Heart right ventricle (tissue), 16 donors: ENCODE data around the gene PCBP3. TPM values are rescaled to one million over a fixed set of nuclear protein-coding genes. Genes with fewer than 3 reads are reported as not detected.
A peak's percentile ranks its signal among the peaks of the same experiment; 100 is the strongest.

Source experiments
- ATAC-seq, 8 donors: fragments of 200-7000 bp; cut with Tn5 transposase; one replicate each; pipeline ENCODE4 v1.9.1; 2020; ENCODE audit warnings: mild to moderate bottlenecking in 8 of 8, moderate library complexity in 8 of 8, moderate number of reproducible peaks in 1 of 8
- DNase-seq, 2 donors: peaks; one replicate each; pipeline ENCODE4 v3.0.0-alpha.2; 2020
- H3K27ac ChIP-seq, 10 donors: fragments of 200-600 bp; sonication (generic) in 2 of 10; one replicate each; pipeline versions ENCODE4 v1.5.0 to v1.8.0; 2020 to 2022; ENCODE audit warnings: mild to moderate bottlenecking in 3 of 10
- H3K27me3 ChIP-seq, 7 donors: fragments of 200-600 bp; one replicate each; pipeline ENCODE4 v1.8.0; 2021 to 2022; ENCODE audit warnings: mild to moderate bottlenecking in 2 of 7
- H3K36me3 ChIP-seq, 9 donors: fragments of 200-600 bp; sonication (generic) in 1 of 9; one replicate each; pipeline versions ENCODE4 v1.5.0 to v1.8.0; 2020 to 2022; ENCODE audit warnings: mild to moderate bottlenecking in 2 of 9
- H3K4me1 ChIP-seq, 9 donors: fragments of 200-600 bp; sonication (generic) in 1 of 9; one replicate each; pipeline versions ENCODE4 v1.5.0 to v1.8.0; 2020 to 2022; ENCODE audit warnings: mild to moderate bottlenecking in 4 of 9
- H3K4me3 ChIP-seq, 10 donors: fragments of 200-600 bp; sonication (generic) in 2 of 10; one replicate each; pipeline versions ENCODE4 v1.5.0 to v1.8.0; 2020 to 2022; ENCODE audit warnings: mild to moderate bottlenecking in 7 of 10, moderate library complexity in 2 of 10
- H3K9me3 ChIP-seq, 11 donors: fragments of 200-600 bp in 10 of 11; sonication (generic) in 2 of 11; one replicate each; pipeline versions ENCODE4 v1.5.0 to v1.8.0; 2013 to 2022; ENCODE audit warnings: mild to moderate bottlenecking in 2 of 11, control low read depth in 1 of 11, moderate library complexity in 1 of 11
- CTCF ChIP-seq, 9 donors: fragments of 200-600 bp; sonication (generic) in 2 of 9; IDR thresholded peaks; one replicate each; pipeline versions ENCODE4 v1.5.0 to v1.8.0; 2021 to 2022; ENCODE audit warnings: antibody characterized with exemption in 9 of 9, mild to moderate bottlenecking in 5 of 9, moderate library complexity in 1 of 9
- WGBS, 2 donors: extraction: QIAGEN DNeasy Blood & Tissue Kit; methylation state at CpG; one replicate each; pipeline ENCODE4 v1.1.7; 2013; ENCODE audit warnings: inconsistent platforms in 1 of 2; 5-methylcytosine and 5-hydroxymethylcytosine counted together
- intact Hi-C, 10 donors: fragments of 100-400 bp; cut with DNase I; formaldehyde crosslinking; loops; one replicate each; pipeline versions ENCODE4 v1.11.1 to v1.14.2; 2022
- polyA plus RNA-seq, 2 donors: library from polyadenylated mRNA; stranded (reverse); fragments of 200-250 nt; gene quantifications; one replicate each; pipeline ENCODE4 v1.2.3, GENCODE V29; 2013
- total RNA-seq, 10 donors: library from RNA; stranded (reverse); fragmentation: NEBNext Ultra II Directional in 3 of 10; extraction: Animal tissue kit (Norgen Biotek cat#: 25700) in 3 of 10; gene quantifications; one replicate each; pipeline versions ENCODE4 v1.2.1 to v1.2.4, GENCODE V29; 2021 to 2023
- donor health status: Arrhythmogenic right ventricular cardiomyopathy.
- donor health status: ischemic (EF 13 %, LVEDD 7.1; RV severe dilation, severe dysfunction).
- donor health status: healthy with polysubstance abuse.
- donor health status: DM: no; HTN: yes; CAD: no.
- donor health status: DM: no; HTN: no; CAD: no.
- donor health status: ischemic (EF 25% LVEDD 6.9; RV normal size, moderate dysfunction).
- donor health status: ischemic (EF 25% LVEDD 5.7; RV mildly dilated, moderate dysfunction).
- donor health status: healthy.
- donor health status: DM: yes; HTN: yes; CAD: no.
- donor health status: Ischemic cardiomyopathy.
- donor health status: ischemic (EF 35%, LVEDD 5.7; RV mildly dilated, moderate dysfunction).
- donor health status: nonischemic (EF 11% LVEDD 7.7; RV severe dilation, severe dysfunction).
- donor health status: DM: yes; HTN: yes; CAD: no.
- donor health status: PGD.
- donor health status: ischemic (EF 29% LVEDD 5.4; RV normal size, mild dysfunction).
- donor health status: nonischemic (EF 23%, LVEDD 6.1; RV moderate dilation, normal function).

Gene PCBP3
- total and polyA plus RNA-seq, 12 donors = 0.25 to 11.3 (median 1.2) TPM

DNA sequence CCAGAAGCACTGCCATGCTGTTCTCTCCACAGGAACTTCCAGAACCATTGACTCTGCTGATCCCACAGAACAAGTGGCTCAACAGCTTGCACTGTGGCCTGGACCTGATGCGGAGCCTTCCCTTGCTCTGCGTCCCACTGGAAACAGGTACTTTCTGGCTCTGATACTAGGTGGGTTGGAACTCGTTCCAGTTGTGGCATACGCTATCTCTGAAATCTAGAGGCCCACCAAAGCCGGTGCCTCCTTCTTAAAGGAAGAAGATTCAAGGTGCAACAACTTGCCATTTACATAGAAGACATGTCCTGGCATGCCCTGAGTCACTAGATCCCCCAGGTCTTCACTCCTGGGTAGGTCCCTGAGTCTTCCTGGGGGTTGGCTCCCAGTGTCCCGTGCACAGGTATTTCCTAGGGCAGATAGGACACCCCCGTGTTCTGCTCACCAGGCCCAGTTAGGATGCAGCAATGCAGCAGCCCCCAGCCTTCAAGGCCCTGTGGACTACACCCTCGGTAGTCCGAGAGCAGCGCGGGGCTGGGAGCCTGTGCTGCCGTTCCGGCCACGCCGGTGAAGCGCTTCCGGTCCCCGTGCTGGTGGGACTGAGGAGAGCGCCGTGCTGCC lies 10.8 kb upstream of the PCBP3 start:
- DNase-seq (no peak), ATAC-seq (no peak)
- Histone ChIP-seq H3K9me3 (no peaks in the 10 kb centered on the region), H3K27ac (no peak overlapping the region), H3K4me1 (peaks cover 0 to 5% (median 0%) of the 10 kb centered on the region in 9 donors), H3K36me3 (no peaks in the 10 kb centered on the region), H3K27me3 (peaks cover 0 to 15% (median 0%) of the 10 kb centered on the region in 7 donors), H3K4me3 (no peak overlapping the region)
- TF ChIP-seq CTCF (IDR thresholded peaks at IDR 0.05) = no peak
- 93 to 95% methylated on average over 20 of the region's 20 CpGs for WGBS, 2 donors
- intact Hi-C loops = no loop called here

GRCh38 chr21:45634511-45635183 lies 8.9 kb upstream of the PCBP3 start:
- WGBS, 2 donors = 51 to 63% methylated on average over 18 of the region's 18 CpGs
- Histone ChIP-seq H3K27ac (no peak overlapping the region), H3K4me3 (no peak overlapping the region), H3K9me3 (no peaks in the 10 kb centered on the region), H3K36me3 (no peaks in the 10 kb centered on the region), H3K4me1 (peaks cover 0 to 11% (median 0%) of the 10 kb centered on the region in 9 donors), H3K27me3 (peaks cover 0 to 9% (median 0%) of the 10 kb centered on the region in 7 donors)
- intact Hi-C loops = no loop called here
- ATAC-seq (peak in 1 of 8 donors; percentile 34), DNase-seq (no peak)
- TF ChIP-seq CTCF (IDR thresholded peaks at IDR 0.05) = no peak

DNA sequence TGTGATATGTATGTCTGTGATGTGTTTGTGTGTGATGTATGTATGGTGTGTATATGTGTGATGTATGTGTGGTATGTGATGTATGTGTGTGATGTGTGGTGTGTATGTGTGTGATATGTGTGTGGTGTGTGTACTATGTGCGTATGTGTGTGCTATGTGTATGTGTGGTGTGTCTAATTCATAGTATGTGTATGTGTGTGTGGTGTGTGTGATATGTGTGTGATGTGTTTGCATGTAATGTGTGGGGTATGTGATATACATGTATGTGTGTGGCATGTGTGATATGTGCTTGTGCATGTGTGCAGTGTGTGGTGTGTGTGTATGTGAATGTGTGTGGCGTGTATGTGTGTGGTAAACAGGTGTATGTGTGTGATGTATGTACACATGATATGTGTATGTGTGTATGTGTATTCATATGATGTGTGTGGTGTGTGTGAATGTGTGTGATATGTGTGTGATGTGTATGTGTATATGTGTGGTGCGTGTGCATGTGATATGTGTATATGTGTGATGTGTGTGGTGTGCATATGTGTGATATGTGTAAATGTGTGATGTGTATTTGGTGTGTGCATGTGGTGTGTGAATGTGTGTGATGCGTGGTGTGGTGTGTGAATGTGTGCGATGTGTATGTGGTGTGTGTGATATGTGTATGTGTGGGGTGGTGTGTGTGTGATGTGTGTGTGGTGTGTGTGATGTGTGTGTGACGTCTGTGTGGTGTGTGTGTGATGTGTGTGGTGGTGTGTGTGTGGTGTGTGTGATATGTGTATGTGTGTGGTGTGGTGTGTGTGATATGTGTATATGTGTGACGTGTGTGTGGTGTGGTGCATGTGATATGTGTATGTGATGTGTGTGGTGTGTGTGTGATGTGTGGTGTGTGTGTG lies 8.0 kb upstream of the PCBP3 start:
- no peak overlapping the region for H3K4me3 ChIP-seq
- intact Hi-C loops = no loop called here
- no peak overlapping the region for H3K27ac ChIP-seq
- no peak for TF ChIP-seq CTCF (IDR thresholded peaks at IDR 0.05)
- H3K27me3 ChIP-seq = peaks cover 0 to 6% (median 0%) of the 10 kb centered on the region in 7 donors
- DNase-seq (no peak), ATAC-seq (no peak)
- H3K4me1 ChIP-seq = peaks cover 0 to 17% (median 0%) of the 10 kb centered on the region in 9 donors
- 77 to 95% methylated on average over 7 of the region's 7 CpGs for WGBS, 2 donors
- no peaks in the 10 kb centered on the region for H3K36me3 ChIP-seq
- H3K9me3 ChIP-seq = no peaks in the 10 kb centered on the region

DNA sequence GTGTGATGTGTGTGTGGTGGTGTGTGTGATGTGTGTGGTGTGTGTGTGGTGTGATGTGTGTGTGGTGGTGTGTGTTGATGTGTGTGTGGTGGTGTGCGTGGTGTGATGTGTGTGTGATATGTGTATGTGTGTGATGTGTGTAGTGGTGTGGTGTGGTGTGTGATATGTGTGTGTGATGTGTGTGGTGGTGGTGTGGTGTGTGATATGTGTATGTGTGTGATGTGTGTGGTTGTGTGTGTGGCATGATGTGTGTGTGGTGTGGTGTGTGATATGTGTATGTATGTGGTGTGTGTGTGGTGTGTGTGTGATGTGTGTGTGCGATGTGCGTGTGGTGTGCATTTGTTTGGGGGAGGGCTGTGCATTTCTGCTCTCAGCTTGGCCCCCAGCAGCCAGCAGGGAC lies 7.1 kb upstream of the PCBP3 start:
- no peak for DNase-seq
- H3K4me1 ChIP-seq = peaks cover 0 to 24% (median 0%) of the 10 kb centered on the region in 9 donors
- no peaks in the 10 kb centered on the region for H3K36me3 ChIP-seq
- 86 to 97% methylated on average over 3 of the region's 3 CpGs for WGBS, 2 donors
- no peak overlapping the region for H3K4me3 ChIP-seq
- no peaks in the 10 kb centered on the region for H3K9me3 ChIP-seq
- intact Hi-C loops = no loop called here
- no peak overlapping the region for H3K27ac ChIP-seq
- TF ChIP-seq CTCF (IDR thresholded peaks at IDR 0.05) = no peak
- ATAC-seq = no peak
- H3K27me3 ChIP-seq = peaks cover 0 to 8% (median 2%) of the 10 kb centered on the region in 7 donors
